GM04504 (cell line): Measurements from ENCODE around the gene FIBP.
A peak's percentile ranks its signal among the peaks of the same experiment; 100 is the strongest.
"Not testable (repeated sequence)": the region's sequence is repeated elsewhere in the genome, so short reads cannot be mapped to it uniquely, and the experiment has no call there.

ENCODE experiments used
- DNase-seq: peaks from one replicate; pipeline ENCODE4 v3.0.0-alpha.2; 2012; ENCODE audit warnings: low read depth

Gene FIBP

GRCh38 chr11:65859095-65859811, 29.0 kb downstream of the FIBP start:
- peak; percentile 91 for DNase-seq

DNA sequence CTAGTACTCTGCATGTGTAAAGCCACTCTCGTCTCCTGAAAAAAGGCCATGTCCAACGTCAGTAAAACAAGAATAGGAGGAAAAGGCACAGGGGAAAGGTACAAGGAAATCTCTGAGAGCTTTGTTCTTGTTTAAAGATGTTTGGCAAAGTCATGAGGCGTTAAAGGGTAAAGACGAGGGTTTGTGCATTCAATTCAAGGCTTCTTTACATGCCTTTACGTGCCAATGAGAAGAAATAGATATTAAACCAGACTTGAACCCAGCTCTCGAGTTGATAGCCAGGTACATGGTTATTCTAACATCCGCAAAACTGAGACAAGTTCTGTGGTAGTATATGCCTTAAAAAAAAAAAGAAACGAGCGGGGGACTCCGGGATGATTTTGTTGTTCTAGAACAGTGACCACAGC, 29.6 kb downstream of the FIBP start:
- no peak for DNase-seq

GRCh38 chr11:65857853-65858680, 30.2 kb downstream of the FIBP start, which contains the start of gene CFL1:
Gene CFL1, minus strand, starts transcription at chr11:65858180. Its CDS starts 81 bp downstream, at chr11:65858099.
- peak; percentile 95 for DNase-seq

DNA sequence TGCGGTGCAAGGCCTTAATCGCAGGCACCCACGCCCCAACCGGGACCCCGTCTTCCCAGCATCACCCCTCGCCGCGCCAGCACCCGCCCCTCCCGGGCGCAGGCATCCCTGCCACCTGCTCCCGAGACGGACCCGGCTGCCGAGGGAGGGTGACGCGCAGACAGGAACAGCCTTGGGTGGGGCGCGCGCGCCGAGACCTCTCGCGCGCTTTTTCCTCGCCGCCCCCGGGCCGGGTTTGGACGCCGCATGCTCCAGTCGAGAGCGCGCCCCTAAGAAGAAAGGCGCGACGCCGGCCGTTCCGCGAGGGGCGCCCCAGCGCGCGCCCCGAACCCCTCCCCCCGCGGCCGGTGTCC, 30.8 kb downstream of the FIBP start:
- no peak for DNase-seq

GRCh38 chr11:65856689-65857499, 31.4 kb downstream of the FIBP start:
- DNase-seq: peak; percentile 33

DNA sequence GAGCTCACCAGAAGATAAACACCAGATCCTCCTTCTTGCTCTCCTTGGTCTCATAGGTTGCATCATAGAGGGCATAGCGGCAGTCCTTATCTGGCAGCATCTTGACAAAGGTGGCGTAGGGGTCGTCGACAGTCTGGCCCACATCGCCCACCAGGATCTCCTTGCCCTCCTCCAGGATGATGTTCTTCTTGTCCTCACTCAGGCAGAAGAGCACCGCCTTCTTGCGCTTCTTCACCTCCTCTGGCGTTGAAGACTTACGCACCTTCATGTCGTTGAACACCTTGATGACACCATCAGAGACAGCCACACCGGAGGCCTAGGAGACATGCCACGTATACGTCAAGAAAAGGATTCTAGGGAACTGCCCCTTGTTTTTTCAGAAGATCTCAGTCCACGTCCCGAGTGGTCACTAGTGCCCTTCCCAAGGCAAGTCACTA, 32.3 kb downstream of the FIBP start:
- no peak for DNase-seq

DNA sequence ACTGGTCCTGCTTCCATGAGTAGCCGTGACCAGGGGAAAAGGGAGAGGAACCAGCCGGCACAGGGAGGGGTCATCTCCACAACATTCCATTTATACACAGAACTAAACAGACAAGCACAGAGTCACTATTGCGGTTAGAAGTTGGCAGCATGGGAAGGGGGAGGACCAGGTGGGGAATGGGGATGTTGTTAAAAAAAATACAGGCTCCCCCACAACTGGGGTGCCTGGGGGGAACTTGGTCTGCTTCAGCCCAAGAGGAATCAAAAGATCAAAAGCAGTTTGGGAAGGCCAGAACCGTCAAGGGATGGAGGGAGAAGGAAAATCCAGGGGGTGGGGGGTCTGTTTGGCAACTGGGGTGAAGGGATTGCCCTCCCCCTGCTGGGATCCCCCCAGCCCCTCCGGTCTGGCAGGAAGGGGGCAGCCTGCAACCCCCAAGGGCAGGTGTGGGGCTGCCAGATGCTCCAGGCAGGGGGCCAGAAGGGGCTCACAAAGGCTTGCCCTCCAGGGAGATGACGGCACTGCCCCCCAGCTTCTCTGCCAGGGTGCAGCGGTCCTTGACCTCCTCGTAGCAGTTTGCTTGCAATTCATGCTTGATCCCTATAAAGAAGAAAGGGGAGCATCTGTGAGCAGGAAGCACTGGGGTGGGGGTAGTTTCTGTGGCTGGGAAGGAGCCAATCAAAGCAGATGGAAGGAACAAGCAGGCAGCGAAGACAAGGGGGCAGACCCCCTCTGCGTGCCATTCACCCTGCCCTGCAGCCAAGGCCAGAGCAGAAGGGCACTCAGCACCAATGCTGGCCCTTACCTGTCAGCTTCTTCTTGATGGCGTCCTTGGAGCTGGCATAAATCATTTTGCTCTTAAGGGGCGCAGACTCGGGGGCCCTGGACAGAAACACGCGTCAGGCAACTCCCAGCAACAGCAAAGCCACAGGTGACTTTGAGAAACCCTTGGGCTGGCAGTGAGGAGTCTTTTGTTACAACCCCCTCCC, 33.1 kb downstream of the FIBP start:
- no peak for DNase-seq

DNA sequence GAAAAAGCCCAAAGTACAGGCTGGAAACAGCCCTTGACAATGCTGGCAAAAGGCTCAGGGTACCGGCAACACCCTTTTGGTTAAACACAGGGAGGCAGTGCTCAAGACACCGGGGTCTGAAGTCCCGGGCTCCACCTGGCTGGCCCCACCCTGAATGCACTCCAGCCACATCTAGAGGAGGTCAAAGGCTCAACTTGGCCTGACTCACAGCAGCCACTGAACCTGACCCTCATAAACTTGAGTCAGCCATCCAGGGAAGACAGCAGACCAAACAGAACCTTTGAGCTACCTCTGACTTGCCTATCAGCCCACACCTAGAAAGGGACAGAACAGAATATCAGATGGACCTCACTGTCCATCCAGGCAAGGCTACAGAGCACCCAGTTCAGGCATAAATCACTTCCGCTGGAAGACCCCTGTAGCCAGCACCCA, 34.1 kb downstream of the FIBP start:
- no peak for DNase-seq

DNA sequence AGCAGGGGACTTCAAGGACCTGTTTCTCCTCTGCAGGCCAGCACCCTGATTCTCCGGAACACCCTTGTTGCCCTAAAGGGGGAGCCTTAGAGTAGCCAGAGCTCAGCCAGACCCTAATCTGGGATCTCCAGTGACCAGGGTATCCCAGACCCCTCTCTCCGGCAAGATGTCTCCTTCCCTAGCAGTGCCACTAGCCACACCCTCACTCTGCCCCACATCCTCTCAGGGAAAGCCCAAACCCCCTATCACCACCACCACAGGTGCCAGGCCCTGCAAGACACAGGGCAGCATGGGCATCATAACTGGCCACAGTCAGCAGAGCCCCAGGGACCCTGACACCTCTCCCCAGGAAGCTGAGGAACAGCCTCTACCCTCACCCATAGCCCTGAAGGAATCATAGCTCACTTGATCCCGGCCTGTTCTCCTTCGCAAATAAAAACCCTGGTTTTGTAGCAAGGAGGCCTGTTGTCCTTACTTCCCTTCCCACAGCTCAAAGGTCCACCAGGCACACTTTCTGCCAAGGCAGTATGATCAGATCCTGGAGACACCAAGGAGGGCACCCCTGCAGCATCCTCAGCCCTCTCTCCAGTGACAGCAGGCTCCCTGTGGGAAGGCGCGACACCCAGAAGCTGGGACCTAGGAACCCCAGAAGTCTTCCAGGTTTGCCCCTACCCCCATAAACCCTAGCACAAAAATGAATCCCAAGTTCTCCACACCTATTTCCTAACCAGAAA, 34.9 kb downstream of the FIBP start:
- DNase-seq: no peak

DNA sequence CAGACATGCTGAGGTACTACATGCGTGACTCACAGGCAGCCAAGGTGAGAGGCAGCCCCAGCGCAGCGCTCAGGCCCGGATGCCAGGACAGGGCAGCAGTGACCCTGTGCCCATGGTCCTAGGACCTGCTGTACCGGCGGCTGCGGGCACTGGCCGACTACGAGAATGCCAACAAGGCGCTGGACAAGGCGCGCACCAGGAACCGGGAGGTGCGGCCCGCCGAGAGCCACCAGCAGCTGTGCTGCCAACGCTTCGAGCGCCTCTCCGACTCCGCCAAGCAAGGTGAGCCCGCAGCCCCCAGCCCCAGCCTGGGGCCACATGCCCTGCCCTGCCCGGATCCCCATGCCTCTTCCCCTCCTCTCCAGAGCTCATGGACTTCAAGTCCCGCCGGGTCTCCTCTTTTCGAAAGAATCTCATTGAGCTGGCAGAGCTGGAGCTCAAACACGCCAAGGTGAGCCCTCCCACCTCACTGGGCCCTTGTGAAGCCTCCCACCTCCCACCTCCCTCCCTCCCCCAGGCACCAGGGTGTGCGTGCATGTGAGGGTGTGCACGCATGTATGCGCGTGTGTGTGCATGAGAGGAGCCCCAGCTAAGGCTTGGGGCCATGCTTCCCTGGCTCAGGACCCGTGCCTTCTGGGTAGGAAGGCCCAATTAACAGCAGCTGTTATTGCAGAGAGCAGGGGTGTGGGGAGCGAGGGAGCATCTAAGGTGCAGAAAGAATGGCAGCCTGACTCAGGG, 35.6 kb downstream of the FIBP start:
- no peak for DNase-seq

- DNase-seq: no peak
Observed at GRCh38 chr11:65851811-65852507, 36.3 kb downstream of the FIBP start.

DNA sequence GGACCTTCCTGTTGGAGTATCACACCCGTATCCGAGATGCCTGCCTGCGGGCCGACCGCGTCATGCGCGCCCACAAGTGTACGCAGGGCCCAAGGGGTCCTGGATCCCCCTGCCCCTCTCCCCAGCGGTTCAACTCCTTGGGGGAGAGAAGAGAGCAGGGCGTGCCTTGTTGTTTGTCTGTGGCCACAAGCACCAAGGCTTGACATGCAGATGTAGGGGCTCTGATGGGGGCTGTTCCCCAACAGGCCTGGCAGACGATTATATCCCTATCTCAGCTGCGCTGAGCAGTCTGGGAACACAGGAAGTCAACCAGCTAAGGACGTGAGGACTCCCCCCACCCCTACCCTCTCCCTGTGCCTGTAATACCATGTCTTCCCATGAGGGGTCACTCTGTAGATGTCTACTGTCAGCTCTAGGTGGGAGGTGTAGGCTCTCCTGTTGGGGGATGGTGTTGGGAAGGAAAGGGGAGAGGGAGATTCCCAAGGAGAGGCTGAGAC, 37.1 kb downstream of the FIBP start:
- no peak for DNase-seq

GRCh38 chr11:65850217-65851082, 37.8 kb downstream of the FIBP start:
- DNase-seq: no peak

GRCh38 chr11:65849771-65850216, 38.5 kb downstream of the FIBP start:
- no peak for DNase-seq

DNA sequence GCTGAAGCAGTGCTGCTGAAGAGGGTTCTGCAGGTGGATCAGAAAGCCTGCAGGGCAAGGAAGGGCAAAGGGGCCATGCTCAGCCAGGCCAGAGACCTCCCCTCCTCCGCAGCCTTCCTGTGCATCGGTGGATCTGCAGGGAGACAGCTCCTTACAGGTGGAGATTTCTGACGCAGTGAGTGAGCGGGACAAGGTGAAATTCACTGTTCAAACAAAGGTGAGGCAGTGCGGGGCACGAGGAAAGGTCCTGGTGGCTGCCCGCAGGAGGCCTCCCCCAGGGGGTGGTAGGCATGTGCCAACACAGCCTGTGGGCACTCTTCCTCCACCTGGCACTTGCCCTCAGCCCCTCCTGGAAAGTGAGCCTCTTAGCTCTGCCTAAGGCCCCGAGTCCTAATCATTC, 38.9 kb downstream of the FIBP start:
- DNase-seq: no peak

DNA sequence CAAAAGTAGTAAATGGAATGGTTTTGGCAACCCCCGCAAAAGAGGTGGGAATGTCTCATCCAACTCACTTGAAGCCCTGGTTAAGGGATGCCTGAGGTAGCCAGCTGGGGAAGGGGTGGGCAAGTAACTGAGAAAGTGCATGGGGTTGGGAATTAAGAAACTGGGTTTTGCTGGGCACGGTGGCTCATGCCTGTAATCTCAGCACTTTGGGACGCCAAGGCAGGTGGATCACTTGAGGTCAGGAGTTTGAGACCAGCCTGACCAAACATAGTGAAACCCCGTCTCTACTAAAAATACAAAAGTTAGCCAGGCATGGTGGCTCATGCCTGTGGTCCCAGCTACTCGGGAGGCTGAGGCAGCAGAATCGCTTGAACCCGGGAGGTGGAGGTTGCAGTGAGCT, 39.6 kb downstream of the FIBP start:
- DNase-seq: not testable (repeated sequence)

DNA sequence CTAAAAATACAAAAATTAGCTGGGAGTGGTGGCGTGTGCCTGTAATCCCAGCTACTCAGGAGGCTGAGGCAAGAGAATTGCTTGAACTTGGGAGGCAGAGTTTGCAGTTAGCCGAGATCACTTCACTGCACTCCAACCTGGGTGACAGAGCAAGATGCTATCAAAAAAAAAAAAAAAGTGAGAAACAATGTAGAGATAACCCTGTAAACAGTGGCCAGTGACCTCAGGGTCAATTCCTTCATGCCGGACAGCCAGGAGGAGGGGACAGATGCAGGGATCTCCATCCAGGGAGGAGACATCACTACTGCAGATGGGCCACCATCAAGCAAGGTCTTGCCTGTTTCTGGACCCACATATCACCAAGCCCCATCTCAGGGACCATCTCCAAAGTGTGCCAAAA, 40.5 kb downstream of the FIBP start:
- no peak for DNase-seq
